ENCODE data around the gene TRIM39. TPM values are rescaled to one million over a fixed set of nuclear protein-coding genes. Genes with fewer than 3 reads are reported as not detected.

The TRIM39 gene
- polyA plus RNA-seq, 3 donors = 3.5 to 16.3 (median 3.6) TPM

GRCh38 chr6:30386166-30386565 lies 59.4 kb downstream of the TRIM39 start:
- Histone ChIP-seq H3K36me3 (replicated peaks in 1 of 2; ENCODE audit: control insufficient read depth in 1 of 2, insufficient read depth in 2 of 2, low read length in 2 of 2) (no peaks in the 10 kb centered on the region), H2AFZ (ENCODE audit: insufficient read depth, low read depth, low read length, poor library complexity, severe bottlenecking) (no peak overlapping the region), H3K4me3 (replicated peaks in 1 of 3; ENCODE audit: low read depth in 2 of 3, low read length in 3 of 3) (no peak overlapping the region), H3K79me2 (ENCODE audit: insufficient read depth, low read length) (no peaks in the 10 kb centered on the region), H3K27me3 (ENCODE audit: control insufficient read depth in 2 of 2, insufficient read depth in 2 of 2, low read length in 2 of 2) (peaks cover 36 to 40% of the 10 kb centered on the region in 2 donors), H3K4me2 (replicated peaks; ENCODE audit: extremely low read depth, low read length, poor library complexity, severe bottlenecking) (no peak overlapping the region), H3K27ac (ENCODE audit: low read depth in 1 of 2, low read length in 2 of 2) (no peak overlapping the region), H4K20me1 (ENCODE audit: insufficient read depth, low read length) (no peaks in the 10 kb centered on the region), H3K9ac (ENCODE audit: insufficient read depth, low read length, poor library complexity, severe bottlenecking) (no peak overlapping the region), H3K9me3 (replicated peaks in 1 of 2; ENCODE audit: control insufficient read depth in 1 of 2, insufficient read depth in 1 of 2, low read length in 2 of 2) (no peaks in the 10 kb centered on the region), H3K4me1 (ENCODE audit: control insufficient read depth in 1 of 2, insufficient read depth in 2 of 2, low read length in 2 of 2) (no peaks in the 10 kb centered on the region)
- peaks cover 1% of the 10 kb centered on the region for H3K4me1 Mint-ChIP-seq
- no peaks in the 10 kb centered on the region for H3K36me3 Mint-ChIP-seq
- H3K27ac Mint-ChIP-seq = no peak overlapping the region
- H3K27me3 Mint-ChIP-seq (ENCODE audit: low read depth in 3 of 3) = peaks cover 51 to 78% (median 54%) of the 10 kb centered on the region in 3 donors
- DNase-seq = no peak
- intact Hi-C loops (cut with micrococcal nuclease) = no loop called here
- TF ChIP-seq CTCF (IDR thresholded peaks at IDR 0.05) = no peak
- WGBS (ENCODE audit: insufficient coverage) = 67% methylated on average over 1 of the region's 3 CpGs
- H3K4me3 Mint-ChIP-seq = peak overlapping the region in 1 of 2 donors; percentile 3
- H3K9me3 Mint-ChIP-seq = peaks cover 0 to 13% (median 2%) of the 10 kb centered on the region in 7 donors

DNA sequence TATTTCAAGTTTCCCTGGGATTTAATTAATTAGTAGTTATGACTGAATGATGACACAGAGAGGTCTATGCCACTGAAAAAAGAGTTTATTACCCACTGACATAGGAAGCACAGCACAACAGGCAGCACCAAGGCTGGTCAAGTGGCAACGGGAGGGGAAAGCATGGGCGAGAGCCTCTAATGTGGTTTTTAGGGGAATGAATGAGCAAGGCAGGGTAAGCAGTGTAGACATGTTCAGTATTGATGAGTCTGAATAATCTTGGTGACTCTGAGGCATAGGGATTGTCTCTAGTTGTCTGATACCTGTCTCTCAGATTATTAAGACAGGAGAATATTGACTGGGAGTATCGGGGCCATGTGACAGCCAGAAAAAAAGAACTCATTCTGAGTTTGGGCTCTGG lies 64.5 kb downstream of the TRIM39 start:
- no peak overlapping the region for H3K27ac ChIP-seq (ENCODE audit: low read depth in 1 of 2, low read length in 2 of 2)
- H3K36me3 ChIP-seq (replicated peaks in 1 of 2; ENCODE audit: control insufficient read depth in 1 of 2, insufficient read depth in 2 of 2, low read length in 2 of 2) = no peaks in the 10 kb centered on the region
- no peaks in the 10 kb centered on the region for H3K9me3 ChIP-seq (replicated peaks in 1 of 2; ENCODE audit: control insufficient read depth in 1 of 2, insufficient read depth in 1 of 2, low read length in 2 of 2)
- no peak overlapping the region for H3K4me3 ChIP-seq (replicated peaks in 1 of 3; ENCODE audit: low read depth in 2 of 3, low read length in 3 of 3)
- H3K27me3 Mint-ChIP-seq (ENCODE audit: low read depth in 3 of 3) = peaks cover 50 to 77% (median 55%) of the 10 kb centered on the region in 3 donors
- no peaks in the 10 kb centered on the region for H4K20me1 ChIP-seq (ENCODE audit: insufficient read depth, low read length)
- H3K4me3 Mint-ChIP-seq = peak overlapping the region in 1 of 2 donors; percentile 56
- no peaks in the 10 kb centered on the region for H3K79me2 ChIP-seq (ENCODE audit: insufficient read depth, low read length)
- no peak for TF ChIP-seq CTCF (IDR thresholded peaks at IDR 0.05)
- no peak overlapping the region for H2AFZ ChIP-seq (ENCODE audit: insufficient read depth, low read depth, low read length, poor library complexity, severe bottlenecking)
- no peak overlapping the region for H3K27ac Mint-ChIP-seq
- H3K9me3 Mint-ChIP-seq = peaks cover 0 to 6% (median 0%) of the 10 kb centered on the region in 7 donors
- peaks cover 44 to 73% of the 10 kb centered on the region in 2 donors for H3K27me3 ChIP-seq (ENCODE audit: control insufficient read depth in 2 of 2, insufficient read depth in 2 of 2, low read length in 2 of 2)
- no peak for DNase-seq
- H3K36me3 Mint-ChIP-seq = no peaks in the 10 kb centered on the region
- intact Hi-C loops (cut with micrococcal nuclease) = loop anchor here in 1 of 2 donors (10.0 kb wide), 1 partner anchor 176 kb away; the partner anchor contains the start of gene TRIM26
- H3K4me1 ChIP-seq (ENCODE audit: control insufficient read depth in 1 of 2, insufficient read depth in 2 of 2, low read length in 2 of 2) = no peaks in the 10 kb centered on the region
- WGBS (ENCODE audit: insufficient coverage) = 62% methylated on average over 2 of the region's 3 CpGs
- H3K4me1 Mint-ChIP-seq = no peaks in the 10 kb centered on the region
- H3K9ac ChIP-seq (ENCODE audit: insufficient read depth, low read length, poor library complexity, severe bottlenecking) = no peak overlapping the region
- no peak overlapping the region for H3K4me2 ChIP-seq (replicated peaks; ENCODE audit: extremely low read depth, low read length, poor library complexity, severe bottlenecking)

Small RNAs within 50 kb of the gene (small RNA-seq; reads per million reads assigned to genes)
- not detected for gene HLA-N (ENCODE audit: insufficient read length, low read depth)

Other genes with a start within 250 kb of the TRIM39 start
- not detected for gene TRIM31, start 213.8 kb upstream of the TRIM39 start, polyA plus RNA-seq
- not detected for gene TRIM40, start 190.8 kb upstream of the TRIM39 start, polyA plus RNA-seq
- gene TRIM10, start 165.7 kb upstream of the TRIM39 start, polyA plus RNA-seq = not detected
- gene TRIM15, start 163.4 kb upstream of the TRIM39 start, polyA plus RNA-seq = not detected
- 10 to 100 TPM; 16.4 to 26.4 (median 26.0) TPM for gene TRIM26, start 113.5 kb upstream of the TRIM39 start, polyA plus RNA-seq
- 10 to 100 TPM; 59.2 to 63.6 (median 59.5) TPM for gene RPP21, start 18.2 kb downstream of the TRIM39 start, polyA plus RNA-seq
- 100 to 1,000 TPM; 870 to 944 (median 893) TPM for gene HLA-E, start 162.6 kb downstream of the TRIM39 start, polyA plus RNA-seq
- gene GNL1, start 229.6 kb downstream of the TRIM39 start, polyA plus RNA-seq = 10 to 100 TPM; 10.3 to 13.4 (median 12.9) TPM
- 1 to 10 TPM; 2.8 to 7.1 (median 3.6) TPM for gene PRR3, start 230.4 kb downstream of the TRIM39 start, polyA plus RNA-seq
- gene ABCF1, start 244.5 kb downstream of the TRIM39 start, polyA plus RNA-seq = 10 to 100 TPM in 2 of 3 donors, 1 to 10 TPM in 1; 7.5 to 19.8 (median 14.6) TPM